ENCODE data around the gene LRRTM1. TPM values are rescaled to one million over a fixed set of nuclear protein-coding genes. Genes with fewer than 3 reads are reported as not detected.

Gene LRRTM1
- total RNA-seq, 1 experiment from 2014 or later, result not detected

DNA sequence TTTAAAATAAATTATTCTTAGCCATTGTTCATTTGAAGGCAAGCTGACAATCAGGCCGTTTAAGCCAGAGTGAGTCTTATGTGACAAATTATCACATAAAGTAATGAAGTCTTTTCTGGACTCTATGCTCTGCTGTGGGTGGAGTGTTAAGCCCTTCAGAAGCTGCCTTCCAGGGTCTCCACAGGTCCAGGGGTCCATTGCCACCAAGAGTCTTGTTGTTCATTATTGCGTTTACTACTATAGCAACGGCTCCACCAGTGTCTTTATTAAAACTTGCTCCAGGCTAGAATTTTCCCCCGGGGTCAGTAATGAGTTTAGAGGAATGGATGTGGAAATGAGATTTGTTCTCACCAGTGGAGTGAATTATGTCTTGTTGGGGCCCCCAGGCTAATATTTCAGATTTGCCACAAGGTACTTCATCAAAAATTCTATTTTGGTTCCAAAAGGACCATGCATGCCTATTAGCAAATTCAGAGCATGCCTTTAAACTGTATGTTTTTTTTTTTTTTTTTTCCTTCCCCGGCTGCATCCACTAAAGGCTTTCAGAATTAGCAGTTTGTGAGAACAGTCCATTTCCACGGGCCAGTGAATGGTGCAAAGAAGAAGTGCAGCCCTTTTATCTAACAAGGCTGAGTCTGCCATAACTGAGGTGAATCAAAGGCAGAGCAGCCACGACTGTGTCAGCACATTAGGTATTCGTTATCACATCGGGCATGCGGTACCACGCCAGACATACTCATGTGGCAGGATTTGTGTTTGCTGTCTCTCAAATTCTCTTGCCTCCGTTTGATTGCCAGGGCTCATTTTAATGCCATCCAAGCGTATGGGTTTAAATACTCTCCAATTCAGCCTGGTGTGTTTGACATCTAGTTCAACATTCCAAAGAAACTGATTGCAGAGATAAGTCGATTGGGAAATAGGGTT is 26.2 kb upstream of the LRRTM1 start:
- no peak for DNase-seq
- CTCF ChIA-PET, result no interaction called here
- no peak overlapping the region for H3K4me3 Mint-ChIP-seq (ENCODE audit: low read depth, unreplicated experiment)
- no peak overlapping the region for H3K27ac Mint-ChIP-seq (ENCODE audit: unreplicated experiment)
- peaks cover 18% of the 10 kb centered on the region for H3K9me3 Mint-ChIP-seq (ENCODE audit: low read depth, unreplicated experiment)
- no peaks in the 10 kb centered on the region for H3K4me1 Mint-ChIP-seq (ENCODE audit: low read depth, unreplicated experiment)
- intact Hi-C loops (cut with micrococcal nuclease; ENCODE audit: unreplicated experiment), result no loop called here
- no TSS peak for BruUV-seq (replicated peaks)
- H3K36me3 Mint-ChIP-seq (ENCODE audit: insufficient read depth, unreplicated experiment), result no peaks in the 10 kb centered on the region
- H3K27me3 Mint-ChIP-seq (ENCODE audit: unreplicated experiment), result no peaks in the 10 kb centered on the region
- TF ChIP-seq CTCF (IDR thresholded peaks at IDR 0.05; ENCODE audit: unreplicated experiment), result no peak

- Mint-ChIP-seq H3K27me3 (ENCODE audit: unreplicated experiment) (no peaks in the 10 kb centered on the region), H3K27ac (ENCODE audit: unreplicated experiment) (no peak overlapping the region), H3K4me3 (ENCODE audit: low read depth, unreplicated experiment) (no peak overlapping the region), H3K4me1 (ENCODE audit: low read depth, unreplicated experiment) (no peaks in the 10 kb centered on the region), H3K36me3 (ENCODE audit: insufficient read depth, unreplicated experiment) (no peaks in the 10 kb centered on the region), H3K9me3 (ENCODE audit: low read depth, unreplicated experiment) (peaks cover 13% of the 10 kb centered on the region)
- intact Hi-C loops (cut with micrococcal nuclease; ENCODE audit: unreplicated experiment), result no loop called here
- no peak for TF ChIP-seq CTCF (IDR thresholded peaks at IDR 0.05; ENCODE audit: unreplicated experiment)
- no peak for DNase-seq
- BruUV-seq (replicated peaks), result no TSS peak
- CTCF ChIA-PET, result no interaction called here
These were observed 24.9 kb upstream of the LRRTM1 start for GRCh38 chr2:80329491-80329890.

GRCh38 chr2:80328159-80328571 is 23.6 kb upstream of the LRRTM1 start:
- peaks cover 12% of the 10 kb centered on the region for H3K9me3 Mint-ChIP-seq (ENCODE audit: low read depth, unreplicated experiment)
- no peak for DNase-seq
- no peak for TF ChIP-seq CTCF (IDR thresholded peaks at IDR 0.05; ENCODE audit: unreplicated experiment)
- no peaks in the 10 kb centered on the region for H3K27me3 Mint-ChIP-seq (ENCODE audit: unreplicated experiment)
- H3K4me3 Mint-ChIP-seq (ENCODE audit: low read depth, unreplicated experiment), result no peak overlapping the region
- H3K36me3 Mint-ChIP-seq (ENCODE audit: insufficient read depth, unreplicated experiment), result no peaks in the 10 kb centered on the region
- H3K27ac Mint-ChIP-seq (ENCODE audit: unreplicated experiment), result no peak overlapping the region
- CTCF ChIA-PET, result no interaction called here
- H3K4me1 Mint-ChIP-seq (ENCODE audit: low read depth, unreplicated experiment), result no peaks in the 10 kb centered on the region
- intact Hi-C loops (cut with micrococcal nuclease; ENCODE audit: unreplicated experiment), result no loop called here
- BruUV-seq (replicated peaks), result no TSS peak

- no TSS peak for BruUV-seq (replicated peaks)
- no peak for TF ChIP-seq CTCF (IDR thresholded peaks at IDR 0.05; ENCODE audit: unreplicated experiment)
- Mint-ChIP-seq H3K27ac (ENCODE audit: unreplicated experiment) (no peak overlapping the region), H3K27me3 (ENCODE audit: unreplicated experiment) (no peaks in the 10 kb centered on the region), H3K4me3 (ENCODE audit: low read depth, unreplicated experiment) (no peak overlapping the region), H3K9me3 (ENCODE audit: low read depth, unreplicated experiment) (peaks cover 8% of the 10 kb centered on the region), H3K36me3 (ENCODE audit: insufficient read depth, unreplicated experiment) (no peaks in the 10 kb centered on the region), H3K4me1 (ENCODE audit: low read depth, unreplicated experiment) (no peaks in the 10 kb centered on the region)
- CTCF ChIA-PET, result no interaction called here
- no peak for DNase-seq
- intact Hi-C loops (cut with micrococcal nuclease; ENCODE audit: unreplicated experiment), result no loop called here
These were observed 22.3 kb upstream of the LRRTM1 start for GRCh38 chr2:80326861-80327260.

Measured in Calu3 (cell line).